DND-41 (cell line): Measurements from ENCODE around the gene ETS2.

Experiments used
- ATAC-seq: fragments of 200-7000 bp; cut with Tn5 transposase; 3 replicates; pipeline ENCODE4 v1.9.1; 2021; ENCODE audit warnings: low read depth; ENCODE audit not compliant: insufficient read depth
- DNase-seq: peaks from one replicate; pipeline ENCODE4 v3.0.0-alpha.2; 2020
- H2AFZ ChIP-seq: 2 replicates; pipeline ENCODE4 v1.6.0; 2012; ENCODE audit warnings: low read depth, low read length
- H3K27ac ChIP-seq: 2 replicates; pipeline ENCODE4 v1.5.1; 2012; ENCODE audit warnings: low read length, inconsistent platforms
- H3K27me3 ChIP-seq: fragments of 200-600 bp; sonication (generic); 2 replicates; pipeline ENCODE4 v1.6.0; 2012; ENCODE audit warnings: low read length, mild to moderate bottlenecking, inconsistent platforms; ENCODE audit not compliant: insufficient read depth, poor library complexity
- H3K36me3 ChIP-seq: 2 replicates; pipeline ENCODE4 v1.5.1; 2012; ENCODE audit warnings: low read length, inconsistent platforms; ENCODE audit not compliant: insufficient read depth
- H3K4me1 ChIP-seq: 2 replicates; pipeline ENCODE4 v1.5.1; 2012; ENCODE audit warnings: mild to moderate bottlenecking, low read length; ENCODE audit not compliant: insufficient read depth
- H3K4me2 ChIP-seq: 2 replicates; pipeline ENCODE4 v1.6.0; 2012; ENCODE audit warnings: mild to moderate bottlenecking, moderate library complexity, low read length, inconsistent platforms; ENCODE audit not compliant: insufficient read depth
- H3K4me3 ChIP-seq, 2 experiments: fragments of 200-600 bp in 1 of 2; shearing (Covaris generic) in 1 of 2; 2 replicates each; pipeline ENCODE4 v1.5.1; 2012 to 2016; ENCODE audit warnings: inconsistent platforms in 2 of 2, low read length in 2 of 2, mild to moderate bottlenecking in 2 of 2, low read depth in 1 of 2, moderate library complexity in 1 of 2
- H3K79me2 ChIP-seq: 2 replicates; pipeline ENCODE4 v1.6.0; 2012; ENCODE audit warnings: low read length, inconsistent platforms; ENCODE audit not compliant: insufficient read depth
- H3K9ac ChIP-seq: 2 replicates; pipeline ENCODE4 v1.6.0; 2012; ENCODE audit warnings: low read depth, mild to moderate bottlenecking, inconsistent platforms, low read length, moderate library complexity
- H3K9me3 ChIP-seq: 2 replicates; pipeline ENCODE4 v1.5.1; 2012; ENCODE audit warnings: low read length, moderate library complexity, mild to moderate bottlenecking, inconsistent platforms; ENCODE audit not compliant: insufficient read depth, severe bottlenecking
- H4K20me1 ChIP-seq: 2 replicates; pipeline ENCODE4 v1.6.0; 2012; ENCODE audit warnings: low read length; ENCODE audit not compliant: insufficient read depth
- EZH2 ChIP-seq: IDR thresholded peaks from 3 replicates; pipeline ENCODE4 v1.6.1; 2012; ENCODE audit warnings: borderline replicate concordance, low read depth, mild to moderate bottlenecking, moderate library complexity, low read length, inconsistent platforms; ENCODE audit not compliant: severe bottlenecking
- TF ChIP-seq, protein P1 (sequence below): IDR thresholded peaks from 2 replicates; pipeline ENCODE4 v1.5.1; 2012; ENCODE audit warnings: borderline replicate concordance, low read length, moderate library complexity, mild to moderate bottlenecking; ENCODE audit not compliant: poor library complexity, severe bottlenecking; ENCODE audit errors: extremely low read depth

Gene ETS2

DNA sequence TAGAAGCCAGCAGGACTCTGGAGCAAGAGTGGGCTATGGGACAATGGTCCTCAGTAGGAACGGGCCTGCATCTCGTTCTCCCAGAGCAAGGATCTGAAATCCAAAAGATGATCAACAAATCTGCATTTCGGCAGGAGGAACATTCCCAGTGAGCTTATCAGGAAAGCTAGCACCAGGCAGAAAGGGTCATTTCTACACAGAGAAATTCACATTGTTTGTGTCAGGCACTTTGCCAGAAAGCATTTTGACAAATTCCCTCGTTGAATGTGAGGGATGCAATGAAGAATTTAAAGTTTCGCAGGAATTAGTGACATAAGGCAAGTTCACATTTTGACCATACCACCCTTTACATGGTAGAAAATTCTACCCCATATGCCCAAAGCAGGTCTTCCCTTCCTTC lies 31.6 kb upstream of the ETS2 start:
- H3K27me3 ChIP-seq = no peaks in the 10 kb centered on the region

DNA sequence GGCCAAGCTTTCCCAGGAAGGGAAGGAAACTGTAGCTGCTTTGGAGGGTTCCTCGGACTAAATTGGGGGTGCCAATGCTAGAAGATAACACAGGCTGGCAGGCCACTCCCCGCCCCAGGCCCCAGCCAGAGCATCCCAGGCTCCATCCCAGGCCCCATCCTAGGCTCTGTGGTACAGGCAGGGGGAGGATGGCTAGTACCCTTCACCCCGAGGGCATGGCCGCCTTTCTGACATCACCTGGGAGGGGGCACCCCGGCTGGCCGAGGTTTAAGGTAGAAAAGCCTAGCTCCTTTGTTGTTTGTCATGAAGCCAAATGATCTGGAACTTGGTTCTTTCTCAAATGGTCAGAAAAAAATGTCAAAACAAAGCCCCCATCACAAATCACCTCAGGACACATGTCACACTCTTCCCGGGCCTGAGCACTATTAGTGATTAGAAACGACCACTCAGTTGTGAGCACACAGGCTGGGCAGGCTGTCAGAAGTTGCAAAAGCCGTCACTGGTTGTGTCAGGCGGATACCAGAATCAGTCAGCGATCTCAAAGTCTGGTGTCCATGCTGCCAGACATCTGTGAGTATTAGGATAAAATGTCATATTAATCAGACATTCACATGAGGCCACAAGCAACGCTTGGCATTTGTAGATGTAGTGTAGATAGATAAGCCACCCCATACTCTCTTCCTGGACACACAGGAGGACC lies 31.0 kb upstream of the ETS2 start:
- Histone ChIP-seq H2AFZ (no peak overlapping the region), H3K27ac (no peak overlapping the region)

More for the DNA sequence above, 31.6 kb upstream of the ETS2 start:
- H3K9ac ChIP-seq = no peak overlapping the region
- no peaks in the 10 kb centered on the region for H4K20me1 ChIP-seq
- H2AFZ ChIP-seq = no peak overlapping the region
- H3K27ac ChIP-seq = no peak overlapping the region
- TF ChIP-seq, protein P1, sequence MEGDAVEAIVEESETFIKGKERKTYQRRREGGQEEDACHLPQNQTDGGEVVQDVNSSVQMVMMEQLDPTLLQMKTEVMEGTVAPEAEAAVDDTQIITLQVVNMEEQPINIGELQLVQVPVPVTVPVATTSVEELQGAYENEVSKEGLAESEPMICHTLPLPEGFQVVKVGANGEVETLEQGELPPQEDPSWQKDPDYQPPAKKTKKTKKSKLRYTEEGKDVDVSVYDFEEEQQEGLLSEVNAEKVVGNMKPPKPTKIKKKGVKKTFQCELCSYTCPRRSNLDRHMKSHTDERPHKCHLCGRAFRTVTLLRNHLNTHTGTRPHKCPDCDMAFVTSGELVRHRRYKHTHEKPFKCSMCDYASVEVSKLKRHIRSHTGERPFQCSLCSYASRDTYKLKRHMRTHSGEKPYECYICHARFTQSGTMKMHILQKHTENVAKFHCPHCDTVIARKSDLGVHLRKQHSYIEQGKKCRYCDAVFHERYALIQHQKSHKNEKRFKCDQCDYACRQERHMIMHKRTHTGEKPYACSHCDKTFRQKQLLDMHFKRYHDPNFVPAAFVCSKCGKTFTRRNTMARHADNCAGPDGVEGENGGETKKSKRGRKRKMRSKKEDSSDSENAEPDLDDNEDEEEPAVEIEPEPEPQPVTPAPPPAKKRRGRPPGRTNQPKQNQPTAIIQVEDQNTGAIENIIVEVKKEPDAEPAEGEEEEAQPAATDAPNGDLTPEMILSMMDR = no peak
- no peak for TF ChIP-seq EZH2
- H3K9me3 ChIP-seq = peaks cover 7% of the 10 kb centered on the region
- H3K4me2 ChIP-seq = no peak overlapping the region
- DNase-seq (no peak), ATAC-seq (no peak)
- peaks cover 6% of the 10 kb centered on the region; the same call in 1 of the 2 replicates for H3K4me1 ChIP-seq
- no peak overlapping the region for H3K4me3 ChIP-seq
- no peaks in the 10 kb centered on the region for H3K36me3 ChIP-seq
- H3K79me2 ChIP-seq = no peaks in the 10 kb centered on the region

DNA sequence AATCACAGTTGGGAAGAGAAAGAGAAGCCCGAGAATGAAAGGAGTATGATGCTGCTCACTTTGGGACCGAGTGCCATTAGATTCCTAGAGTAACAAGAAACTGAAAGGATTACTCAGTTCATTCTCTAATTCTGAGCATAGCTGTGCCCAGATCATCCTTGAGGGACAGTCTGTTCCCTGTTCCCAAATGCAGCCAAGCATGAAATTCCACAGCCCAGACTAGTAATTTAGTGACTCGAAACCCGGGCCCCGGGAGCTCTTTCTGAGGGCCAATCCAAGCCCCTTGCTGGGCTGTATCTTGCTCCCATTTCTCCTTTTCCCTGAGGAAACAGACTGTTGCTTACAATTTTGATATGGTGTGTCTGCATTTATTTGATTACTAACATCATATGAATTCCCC lies 30.0 kb upstream of the ETS2 start:
- H3K36me3 ChIP-seq = no peaks in the 10 kb centered on the region
- no peak overlapping the region for H3K27ac ChIP-seq
- H3K9ac ChIP-seq = no peak overlapping the region
- H3K9me3 ChIP-seq = peaks cover 7% of the 10 kb centered on the region
- H3K4me2 ChIP-seq = no peak overlapping the region
- H2AFZ ChIP-seq = no peak overlapping the region
- H3K4me3 ChIP-seq = no peak overlapping the region
- peaks cover 6% of the 10 kb centered on the region; the same call in 1 of the 2 replicates for H3K4me1 ChIP-seq
- DNase-seq = no peak
- no peaks in the 10 kb centered on the region for H3K79me2 ChIP-seq
- TF ChIP-seq, protein P1 = no peak
- no peak for TF ChIP-seq EZH2
- no peaks in the 10 kb centered on the region for H3K27me3 ChIP-seq
- H4K20me1 ChIP-seq = no peaks in the 10 kb centered on the region
- no peak for ATAC-seq

More for the DNA sequence above, 31.0 kb upstream of the ETS2 start:
- H3K4me2 ChIP-seq = no peak overlapping the region
- peaks cover 6% of the 10 kb centered on the region; the same call in 1 of the 2 replicates for H3K4me1 ChIP-seq
- peaks cover 7% of the 10 kb centered on the region for H3K9me3 ChIP-seq
- no peak for DNase-seq
- no peak overlapping the region for H3K4me3 ChIP-seq
- TF ChIP-seq EZH2 = no peak
- TF ChIP-seq, protein P1 = no peak
- H3K27me3 ChIP-seq = no peaks in the 10 kb centered on the region
- no peaks in the 10 kb centered on the region for H4K20me1 ChIP-seq
- no peaks in the 10 kb centered on the region for H3K36me3 ChIP-seq
- ATAC-seq = no peak
- H3K79me2 ChIP-seq = no peaks in the 10 kb centered on the region
- no peak overlapping the region for H3K9ac ChIP-seq
